NCI-H82 (cell line): ENCODE results near the gene KRTAP2-1.
"Not testable (repeated sequence)": the region's sequence is repeated elsewhere in the genome, so short reads cannot be mapped to it uniquely, and the experiment has no call there.

ENCODE experiments used
- DNase-seq: peaks from one replicate; lab custom pipeline; 2025; lab: John Stamatoyannopoulos, UW

The KRTAP2-1 gene

GRCh38 chr17:41057547-41057946, 10.4 kb upstream of the KRTAP2-1 start:
- no peak for DNase-seq

- not testable (repeated sequence) for DNase-seq
Measured at GRCh38 chr17:41055130-41055529, 8.0 kb upstream of the KRTAP2-1 start, which contains the start of gene KRTAP2-2. KRTAP2-2 (minus strand) TSS chr17:41055230; CDS start chr17:41055211, 19 bp downstream.

DNA sequence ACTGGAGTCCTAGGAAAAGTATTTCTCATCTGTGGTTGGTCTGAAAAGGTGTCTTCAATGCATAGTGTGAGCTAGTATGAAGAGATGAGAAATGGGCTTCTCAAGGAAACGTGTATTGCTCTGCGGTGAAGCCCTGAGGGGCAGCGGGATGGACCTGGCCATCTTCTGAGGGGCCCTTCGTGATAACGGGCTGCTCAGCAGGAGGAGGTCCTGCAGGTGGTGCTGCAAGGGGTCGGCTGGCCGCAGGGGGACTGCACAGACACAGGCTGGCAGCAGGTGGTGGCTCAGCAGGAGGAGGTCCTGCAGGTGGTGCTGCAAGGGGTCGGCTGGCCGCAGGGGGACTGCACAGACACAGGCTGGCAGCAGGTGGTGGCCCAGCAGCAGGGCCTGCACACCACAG, 7.4 kb upstream of the KRTAP2-1 start:
- DNase-seq, result not testable (repeated sequence)

DNA sequence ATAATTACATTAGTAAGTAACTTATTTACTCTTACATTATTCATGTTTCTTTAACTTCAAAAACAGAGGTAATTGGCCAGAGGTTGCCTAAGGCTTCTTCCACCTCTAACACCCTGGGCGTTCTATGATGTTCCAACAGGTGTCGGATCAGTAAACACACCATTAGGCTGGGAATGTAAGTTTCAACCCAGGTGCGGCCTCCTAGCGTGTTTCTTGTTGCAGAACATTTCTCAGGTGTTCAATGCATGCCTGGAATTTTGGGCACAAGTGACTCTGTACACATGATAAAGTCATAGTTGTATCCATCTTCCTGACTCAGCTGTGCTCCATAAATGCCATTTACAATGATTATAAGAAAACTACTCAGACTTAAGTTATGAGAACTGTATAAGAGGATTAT, 6.9 kb upstream of the KRTAP2-1 start:
- no peak for DNase-seq

- DNase-seq, result no peak
Measured at GRCh38 chr17:41052566-41052965, 5.5 kb upstream of the KRTAP2-1 start.

GRCh38 chr17:41049110-41049509, 2.0 kb upstream of the KRTAP2-1 start:
- DNase-seq, result no peak

DNA sequence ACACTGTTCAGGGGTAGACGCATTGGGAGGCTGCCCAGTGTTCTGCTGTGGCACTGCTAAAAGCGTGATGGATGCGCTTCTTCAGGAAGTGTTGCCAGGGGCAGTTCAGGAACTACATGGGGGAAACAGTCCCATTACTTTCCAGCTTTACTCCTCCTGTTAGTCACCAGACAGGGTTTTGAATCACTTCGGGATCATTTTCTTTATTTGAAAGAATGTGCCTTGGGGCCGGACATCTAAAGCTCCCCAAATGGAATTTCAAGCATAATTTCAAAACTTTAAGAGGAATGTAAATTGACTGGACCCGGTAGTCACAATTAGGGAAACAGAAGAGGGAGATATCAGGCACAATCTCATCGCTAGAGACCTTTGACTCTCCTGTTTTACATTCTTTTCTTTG, 1.3 kb upstream of the KRTAP2-1 start:
- no peak for DNase-seq

DNA sequence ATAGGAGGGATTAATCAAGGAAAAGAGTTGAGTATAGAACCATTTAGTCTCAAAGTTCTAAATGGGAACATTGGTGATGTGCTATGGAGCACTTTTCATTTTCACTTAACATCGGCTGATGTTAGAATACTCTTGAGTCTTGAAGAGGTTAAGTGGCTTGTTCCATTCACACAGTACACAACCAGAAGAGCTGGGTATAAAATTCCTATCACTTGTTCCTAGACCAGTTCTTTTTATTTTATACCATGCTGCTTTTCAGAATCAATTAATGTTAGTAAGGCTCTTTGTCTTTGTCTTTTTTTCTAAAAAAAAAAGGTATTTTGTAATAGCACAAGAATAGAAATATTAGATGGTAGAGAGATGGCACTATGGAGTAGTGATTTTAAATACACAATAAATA, 4.2 kb downstream of the KRTAP2-1 start:
- DNase-seq, result no peak

- not testable (repeated sequence) for DNase-seq
Measured at GRCh38 chr17:41040783-41041571, 6.1 kb downstream of the KRTAP2-1 start, which contains the start of gene KRTAP1-1. KRTAP1-1 (minus strand) TSS chr17:41041450; CDS start chr17:41041397, 53 bp downstream.

GRCh38 chr17:41037853-41038350, 9.2 kb downstream of the KRTAP2-1 start:
- DNase-seq, result no peak

GRCh38 chr17:41034346-41034935, 12.7 kb downstream of the KRTAP2-1 start, which contains the start of gene KRTAP1-3:
KRTAP1-3 (minus strand) TSS chr17:41034874; CDS start chr17:41034821, 53 bp downstream.
- DNase-seq, result not testable (repeated sequence)

DNA sequence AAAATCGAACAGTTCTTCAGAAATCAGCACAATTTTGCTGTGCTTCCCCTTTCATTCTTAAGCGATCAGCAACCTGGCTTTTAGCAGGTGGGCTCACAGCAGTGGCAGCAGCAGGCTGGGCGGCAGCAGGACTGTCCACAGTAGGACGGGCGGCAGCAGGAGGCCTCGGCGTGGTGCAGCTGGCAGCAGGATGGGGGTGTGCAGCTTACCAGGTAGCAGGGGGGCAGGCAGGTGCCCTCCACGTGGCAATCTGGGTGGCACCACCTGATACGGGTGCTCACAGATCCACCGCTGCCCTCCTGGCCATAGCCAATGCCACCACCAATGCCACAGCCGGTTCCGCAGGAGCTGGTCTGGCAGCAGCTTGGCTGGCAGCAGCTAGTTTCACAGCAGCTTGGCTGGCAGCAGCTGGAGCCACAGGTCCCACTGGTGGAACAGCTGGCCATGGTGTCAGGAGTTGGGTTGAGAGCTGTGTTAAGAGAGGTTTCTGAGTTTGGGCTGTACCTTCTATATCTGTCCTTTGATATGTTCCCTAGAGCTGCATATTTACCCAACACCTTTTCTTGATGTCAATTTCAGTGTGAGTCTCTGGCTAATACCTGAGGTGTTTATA, 17.4 kb downstream of the KRTAP2-1 start, which contains the start of gene KRTAP1-4:
Gene KRTAP1-4, minus strand, starts transcription at position 563 of the 613 bp plus-strand sequence. Its CDS starts 117 bp downstream, at position 446.
- no peak for DNase-seq

DNA sequence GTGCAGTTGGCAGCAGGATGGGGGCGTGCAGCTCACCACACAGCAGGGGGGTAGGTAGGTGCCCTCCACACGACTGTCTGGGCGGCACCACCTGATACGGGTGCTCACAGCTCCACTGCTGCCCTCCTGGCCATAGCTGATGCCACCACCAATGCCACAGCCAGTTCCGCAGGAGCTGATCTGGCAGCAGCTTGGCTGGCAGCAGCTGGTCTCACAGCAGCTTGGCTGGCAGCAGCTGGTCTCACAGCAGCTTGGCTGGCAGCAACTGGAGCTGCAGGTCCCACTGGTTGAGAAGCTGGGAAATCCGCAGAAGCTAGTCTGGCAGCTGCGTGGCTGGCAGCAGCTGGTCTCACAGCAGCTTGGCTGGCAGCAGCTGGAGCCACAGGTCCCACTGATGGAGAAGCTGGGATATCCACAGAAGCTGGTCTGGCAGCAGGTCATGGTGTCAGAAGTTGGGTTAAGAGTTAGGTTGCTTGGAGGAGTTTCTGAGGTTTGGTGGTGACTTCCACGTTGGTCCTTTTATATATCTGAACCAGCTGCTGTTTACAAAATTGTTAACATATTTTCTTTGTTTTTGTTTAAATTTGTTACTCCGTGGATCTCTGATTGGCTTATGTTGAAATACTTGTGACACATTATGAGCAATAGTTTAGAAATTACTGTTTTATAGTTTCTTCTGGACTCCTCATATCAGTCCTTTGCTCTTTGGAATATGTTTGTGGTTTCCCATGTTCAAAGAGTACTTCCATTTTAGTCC, 20.2 kb downstream of the KRTAP2-1 start, which contains the start of gene KRTAP1-5:
Gene KRTAP1-5, minus strand, starts transcription at position 494 of the 757 bp plus-strand sequence. Its CDS starts 53 bp downstream, at position 441.
- no peak for DNase-seq

DNA sequence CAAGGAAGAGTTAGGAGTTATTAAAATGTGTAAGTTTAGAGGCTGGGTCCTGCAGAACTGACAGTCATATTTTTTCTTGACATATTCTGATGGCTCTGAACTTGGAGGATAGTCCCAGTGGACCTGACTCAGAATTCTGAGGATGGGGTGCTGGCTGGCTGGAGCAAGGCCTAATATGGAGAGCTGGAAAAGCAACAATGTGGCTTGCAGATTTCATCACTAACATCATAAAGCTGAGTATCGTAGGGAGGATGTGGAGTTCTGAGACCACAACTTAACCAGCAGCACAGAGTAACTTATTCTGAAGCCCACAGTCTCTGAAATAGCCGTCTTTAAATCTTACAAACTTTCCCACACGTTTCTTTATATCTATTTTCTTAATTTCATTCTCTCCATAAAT, 22.4 kb downstream of the KRTAP2-1 start:
- DNase-seq, result no peak

DNA sequence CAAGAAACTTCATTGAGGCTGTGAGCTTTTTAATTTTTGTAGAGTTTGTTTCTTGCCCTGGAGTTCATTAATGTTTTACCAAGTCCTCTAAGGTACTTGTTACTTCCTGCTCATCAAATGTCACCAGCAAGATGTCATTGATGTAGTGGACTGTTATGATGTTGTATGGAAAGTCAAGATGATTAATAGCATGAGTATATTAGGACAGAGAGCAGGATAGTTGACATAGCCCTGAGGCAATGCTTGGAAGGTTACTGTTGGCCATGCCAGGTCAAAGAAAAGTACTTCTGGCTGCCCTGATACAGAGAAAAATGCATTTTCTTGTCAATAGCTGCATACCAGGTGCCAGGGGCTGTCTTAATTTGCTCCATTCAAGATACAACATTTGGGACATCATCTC, 26.8 kb downstream of the KRTAP2-1 start:
- no peak for DNase-seq

- DNase-seq, result no peak
Measured at GRCh38 chr17:41019415-41019814, 27.7 kb downstream of the KRTAP2-1 start.

DNA sequence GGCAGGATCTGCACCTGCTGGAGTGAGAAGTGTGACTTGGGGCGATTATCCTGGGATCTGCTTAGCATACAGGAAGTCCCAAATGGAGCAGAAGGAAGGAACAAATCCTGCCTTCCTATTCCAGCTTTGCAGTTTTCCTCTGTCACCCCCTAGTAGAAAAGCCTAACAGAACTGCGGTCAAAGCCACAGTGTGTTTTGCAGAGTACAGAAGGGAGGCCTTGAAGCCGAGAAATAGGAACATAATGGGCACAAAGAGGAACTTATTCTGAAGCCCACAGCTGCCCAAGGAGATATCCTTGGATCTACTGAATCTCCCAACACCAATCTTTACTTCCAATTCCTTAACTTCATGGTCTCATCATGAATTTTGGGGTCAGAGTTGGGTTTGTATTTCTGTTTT, 28.6 kb downstream of the KRTAP2-1 start:
- DNase-seq, result no peak

GRCh38 chr17:41016578-41017215, 30.4 kb downstream of the KRTAP2-1 start:
- no peak for DNase-seq

DNA sequence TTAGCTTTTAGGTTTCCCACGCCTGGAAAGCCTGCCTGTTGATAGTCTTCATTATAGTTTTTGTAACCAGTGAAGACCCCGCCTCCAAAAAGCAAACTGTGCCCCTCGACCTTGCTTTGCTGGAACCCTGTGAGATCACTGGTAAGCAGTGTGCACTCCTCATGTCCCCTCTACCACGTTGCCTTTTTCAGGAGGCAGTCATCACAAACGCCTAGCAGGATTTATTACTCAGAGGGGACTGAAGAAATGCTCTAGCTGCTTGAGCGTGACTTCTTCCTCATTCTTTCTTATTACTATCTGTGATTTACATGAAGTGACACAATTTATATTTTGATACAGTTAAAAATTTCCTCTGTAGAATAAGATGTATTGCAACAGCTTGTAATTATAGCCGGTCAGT, 31.7 kb downstream of the KRTAP2-1 start:
- no peak for DNase-seq

- DNase-seq, result no peak
Measured at GRCh38 chr17:41013606-41014005, 33.5 kb downstream of the KRTAP2-1 start.

- DNase-seq, result no peak
Measured at GRCh38 chr17:41013181-41013580, 33.9 kb downstream of the KRTAP2-1 start.
